NCI-H82 treated with DMSO at 0.1 percent for 48 hours (cell line): ENCODE results near the gene PPTC7.

Source experiments
- DNase-seq: peaks from one replicate; lab custom pipeline; 2025; ENCODE audit not compliant: unreplicated experiment; lab: John Stamatoyannopoulos, UW

PPTC7 gene

DNA sequence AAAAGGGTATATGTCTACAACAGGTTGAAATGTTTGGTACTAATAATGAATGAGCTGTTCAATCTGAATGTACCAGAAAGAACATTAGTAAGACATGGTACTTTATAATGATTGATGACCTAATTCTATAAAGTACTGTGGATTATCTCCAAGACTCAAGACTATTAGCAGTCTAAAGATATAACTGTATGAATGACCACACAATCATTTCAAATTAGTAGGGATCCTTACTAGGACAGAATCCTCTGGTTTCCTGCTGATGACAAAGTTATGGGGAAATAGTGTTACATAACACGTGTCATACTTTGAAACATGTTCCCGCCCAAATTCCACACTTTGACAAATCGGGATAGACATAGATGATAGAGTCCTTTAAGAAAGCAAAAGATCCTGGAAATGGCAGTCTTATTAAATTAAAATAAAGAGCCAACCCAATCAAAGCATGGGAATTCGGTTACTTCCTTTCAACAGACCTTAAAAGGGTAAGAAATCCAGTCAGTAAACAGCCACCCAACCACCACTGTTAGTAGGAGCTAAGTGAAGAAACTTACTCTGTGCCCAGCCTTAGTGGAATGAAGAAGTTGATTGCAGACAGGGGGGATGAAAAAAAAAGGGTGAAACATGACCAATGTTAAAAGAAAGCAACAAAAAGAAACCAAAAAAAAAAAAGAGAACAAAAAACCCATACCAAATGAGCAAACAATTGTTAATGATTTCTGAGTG lies 84.0 kb downstream of the PPTC7 start:
- no peak for DNase-seq
